HG02973 (cell line): ENCODE results near the gene NFATC1.

Source experiments
- ATAC-seq: cut with Tn5 transposase; IDR thresholded peaks from one replicate; pipeline ENCODE4 v1.9.1; 2021; ENCODE audit warnings: moderate library complexity; ENCODE audit not compliant: unreplicated experiment

Gene NFATC1

DNA sequence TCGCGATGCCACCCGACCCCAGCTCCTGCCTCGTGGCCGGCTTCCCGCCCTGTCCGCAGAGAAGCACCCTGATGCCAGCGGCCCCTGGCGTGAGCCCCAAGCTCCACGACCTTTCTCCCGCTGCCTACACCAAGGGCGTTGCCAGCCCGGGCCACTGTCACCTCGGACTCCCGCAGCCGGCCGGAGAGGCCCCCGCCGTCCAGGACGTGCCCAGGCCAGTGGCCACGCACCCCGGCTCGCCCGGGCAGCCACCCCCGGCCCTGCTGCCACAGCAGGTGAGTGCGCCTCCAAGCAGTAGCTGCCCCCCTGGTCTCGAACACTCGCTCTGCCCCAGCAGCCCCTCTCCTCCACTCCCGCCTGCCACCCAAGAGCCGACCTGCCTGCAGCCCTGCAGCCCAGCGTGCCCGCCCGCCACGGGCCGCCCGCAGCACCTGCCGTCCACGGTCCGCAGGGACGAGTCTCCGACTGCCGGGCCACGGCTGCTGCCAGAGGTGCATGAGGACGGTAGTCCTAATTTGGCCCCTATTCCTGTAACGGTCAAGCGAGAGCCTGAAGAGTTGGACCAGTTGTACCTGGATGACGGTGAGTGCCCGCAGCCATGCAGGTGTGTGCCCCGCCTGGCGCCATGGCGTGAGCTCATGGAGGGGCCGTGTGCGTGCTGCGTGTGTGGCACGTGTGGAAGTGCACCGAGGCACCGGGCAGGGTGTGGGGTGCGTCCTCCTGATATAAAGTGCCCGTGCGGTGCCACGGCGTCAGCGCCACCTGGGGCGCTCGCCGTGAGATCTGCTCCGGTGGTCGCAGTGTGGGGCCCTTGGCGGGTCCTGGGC is 90.8 kb downstream of the NFATC1 start:
- no peak for ATAC-seq

- ATAC-seq, result no peak
Measured at GRCh38 chr18:79487183-79487800, 91.6 kb downstream of the NFATC1 start.

GRCh38 chr18:79487801-79488201 is 92.1 kb downstream of the NFATC1 start:
- no peak for ATAC-seq

GRCh38 chr18:79488311-79489050 is 92.8 kb downstream of the NFATC1 start:
- ATAC-seq, result no peak

DNA sequence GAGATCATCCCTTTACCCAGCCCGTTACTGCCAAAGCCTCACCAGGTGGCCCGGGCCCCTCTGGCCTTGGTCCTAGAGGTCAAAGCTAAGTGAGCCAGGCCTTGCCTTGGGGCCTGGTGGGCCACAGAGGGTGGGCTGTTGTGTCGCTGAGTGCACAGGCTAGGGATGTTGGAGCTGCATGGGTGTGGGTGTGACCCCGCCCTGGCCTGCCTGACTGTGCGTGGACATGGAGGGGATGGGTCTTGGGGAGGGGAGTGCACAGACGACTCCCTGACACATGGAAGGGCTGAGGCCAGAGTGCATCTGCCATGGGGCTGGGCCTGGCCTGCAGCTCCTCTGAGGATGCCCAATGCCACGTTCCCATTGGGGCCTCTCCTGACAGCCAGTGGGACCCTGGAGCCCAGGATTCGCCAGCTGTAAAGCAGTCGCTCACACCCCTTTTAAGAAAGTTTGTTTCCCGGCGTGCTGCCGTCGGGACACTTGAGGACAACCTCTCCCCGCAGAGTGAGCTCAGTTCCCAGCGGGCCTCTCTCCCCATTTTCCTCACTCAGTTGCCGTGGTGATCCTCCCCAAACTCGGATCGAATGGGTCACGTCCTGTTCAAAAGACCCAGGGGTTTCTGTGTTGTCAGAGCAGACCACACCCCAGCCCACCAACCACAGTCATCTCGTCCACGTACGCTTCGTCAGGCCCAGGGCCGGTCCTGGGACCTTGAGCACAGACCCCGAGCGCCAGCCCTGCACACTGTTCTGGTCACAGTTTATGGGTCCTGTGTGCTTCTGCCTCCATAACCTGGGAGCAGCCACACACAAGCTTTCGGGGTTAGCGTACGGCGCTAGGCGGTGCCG is 93.5 kb downstream of the NFATC1 start:
- no peak for ATAC-seq

- ATAC-seq, result no peak
Measured at GRCh38 chr18:79489899-79490625, 94.3 kb downstream of the NFATC1 start.

- ATAC-seq, result no peak
Measured at GRCh38 chr18:79490626-79491041, 94.9 kb downstream of the NFATC1 start.

- no peak for ATAC-seq
Measured at GRCh38 chr18:79491081-79491551, 95.4 kb downstream of the NFATC1 start.

DNA sequence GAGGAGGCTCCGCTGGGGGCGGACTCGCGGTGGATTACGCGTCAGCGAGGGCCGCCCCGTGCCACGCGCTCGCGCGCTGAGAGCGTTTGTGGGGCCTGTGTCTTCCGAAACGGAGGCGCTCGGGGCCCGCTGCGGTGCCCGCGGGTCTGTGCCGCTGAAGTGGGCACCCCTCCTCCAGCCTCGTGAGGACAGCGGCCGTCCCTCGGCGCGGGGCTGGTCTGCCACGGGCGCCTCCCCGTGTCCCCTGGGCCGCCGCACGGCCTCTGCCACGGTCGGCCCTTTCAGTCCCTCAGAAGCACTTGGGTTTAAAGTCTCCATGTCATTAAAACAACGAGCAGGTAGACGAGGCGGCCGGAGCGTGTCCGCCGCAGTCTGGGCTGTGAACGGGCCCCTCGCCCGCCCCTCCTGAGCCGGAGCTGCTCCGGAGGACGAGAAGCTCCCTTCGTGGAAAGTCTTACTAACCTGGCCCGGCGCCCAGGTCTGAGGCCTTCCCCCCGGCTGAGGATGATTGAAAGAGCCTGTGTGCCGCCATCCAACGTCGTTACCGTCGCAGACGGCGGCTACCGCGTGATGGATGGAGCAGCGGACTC is 97.6 kb downstream of the NFATC1 start:
- ATAC-seq, result no peak

GRCh38 chr18:79493801-79494211 is 98.1 kb downstream of the NFATC1 start:
- ATAC-seq, result no peak

GRCh38 chr18:79494936-79495335 is 99.2 kb downstream of the NFATC1 start:
- no peak for ATAC-seq

- ATAC-seq, result no peak
Measured at GRCh38 chr18:79495591-79496071, 99.9 kb downstream of the NFATC1 start.

GRCh38 chr18:79496237-79496977 is 100.7 kb downstream of the NFATC1 start:
- no peak for ATAC-seq

DNA sequence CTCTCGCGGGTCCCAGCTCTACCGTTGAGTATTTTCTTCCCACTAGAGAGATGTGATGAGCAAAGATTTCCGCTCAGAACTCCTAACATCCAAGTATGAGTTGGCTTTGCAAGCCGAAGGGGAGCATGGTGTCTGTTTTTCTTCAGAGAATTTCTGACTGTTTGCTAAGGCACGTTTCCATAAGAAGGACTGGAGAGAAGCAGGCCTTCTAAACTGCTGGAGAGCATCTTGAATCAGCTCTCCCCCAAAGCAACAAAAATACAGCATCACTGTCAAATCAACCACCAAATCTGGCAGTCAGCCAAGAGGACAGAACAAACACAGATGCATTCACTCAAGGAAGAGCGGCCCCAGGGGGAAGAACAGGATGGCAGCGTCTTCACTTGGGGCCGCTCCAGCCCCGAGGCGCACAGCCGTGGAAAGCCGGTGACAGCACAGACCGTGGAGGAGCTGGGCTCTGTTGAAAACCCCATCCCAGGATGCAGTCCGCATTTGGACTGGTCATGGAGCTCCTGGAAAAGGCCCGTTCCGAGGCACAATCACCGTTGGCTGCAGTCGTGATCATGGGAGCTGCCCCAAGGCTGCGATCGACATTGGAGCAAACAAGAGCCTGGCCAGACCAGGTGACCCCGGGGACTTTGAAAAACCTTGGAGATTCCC is 101.4 kb downstream of the NFATC1 start:
- peak; percentile 24 for ATAC-seq

DNA sequence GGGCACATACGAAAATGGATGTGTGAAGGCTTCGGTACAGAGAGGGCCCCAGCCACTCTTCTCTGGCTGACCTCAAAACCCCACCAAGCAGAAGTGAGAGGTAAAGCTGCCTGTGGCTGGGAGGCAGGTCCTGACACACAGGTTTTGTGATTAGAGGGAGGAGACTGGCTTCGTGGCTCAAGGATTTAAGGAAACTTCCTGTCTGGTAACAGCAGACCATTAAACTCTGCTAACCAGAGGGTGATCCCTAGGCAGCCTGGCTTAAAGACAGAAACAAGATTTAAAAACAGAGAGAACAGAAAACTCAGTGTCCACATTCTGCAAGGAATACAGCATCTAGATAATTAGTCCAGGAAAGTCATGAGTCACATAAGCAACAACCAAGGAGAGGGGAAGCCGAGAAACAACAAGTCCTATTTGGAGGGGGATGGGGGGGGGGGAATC is 101.9 kb downstream of the NFATC1 start:
- ATAC-seq, result peak; percentile 89

DNA sequence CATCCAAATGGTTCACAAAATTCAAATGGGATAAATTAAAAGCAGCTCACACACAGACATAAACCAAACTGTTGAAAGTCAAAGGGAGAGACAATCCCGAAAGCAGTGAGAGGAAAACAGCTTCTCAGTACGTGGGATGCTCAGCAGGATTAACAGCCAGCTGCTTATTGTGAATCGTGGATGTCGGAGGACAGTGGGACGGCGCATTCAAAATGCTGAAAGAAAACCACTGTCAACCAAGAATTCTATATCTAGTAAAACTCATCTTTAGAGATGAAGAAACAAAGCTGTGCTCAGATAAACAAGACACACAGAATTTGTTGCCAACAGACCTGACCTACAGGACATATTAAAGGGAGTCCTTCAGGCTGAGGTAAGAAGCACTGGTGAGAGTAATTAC is 102.9 kb downstream of the NFATC1 start:
- no peak for ATAC-seq

GRCh38 chr18:79501006-79501405 is 105.3 kb downstream of the NFATC1 start:
- no peak for ATAC-seq

DNA sequence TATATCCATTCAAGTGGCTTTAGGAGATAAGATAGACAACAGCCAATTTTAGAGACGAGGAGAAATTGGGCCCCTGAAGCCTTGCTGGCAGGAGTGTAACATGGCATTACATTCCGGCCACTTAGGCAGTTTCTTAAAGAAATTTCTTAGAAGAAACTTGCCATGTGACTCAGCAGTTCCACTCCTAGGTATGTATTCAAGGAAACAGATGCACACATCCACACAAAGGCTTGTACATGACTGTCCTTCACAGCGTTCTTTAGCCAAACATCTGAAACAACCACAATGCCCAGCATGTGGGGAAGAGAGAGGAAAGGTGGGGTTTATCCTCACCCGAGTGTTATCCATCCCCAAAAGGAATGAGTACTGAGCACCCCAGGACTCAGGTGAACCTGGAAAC is 107.1 kb downstream of the NFATC1 start:
- ATAC-seq, result no peak
